ENCODE data around the gene MYO10. TPM values are rescaled to one million over a fixed set of nuclear protein-coding genes. Genes with fewer than 3 reads are reported as not detected.
A peak's percentile ranks its signal among the peaks of the same experiment; 100 is the strongest.

MYO10 gene
- polyA plus RNA-seq, 3 donors, result 0.23 to 1.1 (median 0.35) TPM

DNA sequence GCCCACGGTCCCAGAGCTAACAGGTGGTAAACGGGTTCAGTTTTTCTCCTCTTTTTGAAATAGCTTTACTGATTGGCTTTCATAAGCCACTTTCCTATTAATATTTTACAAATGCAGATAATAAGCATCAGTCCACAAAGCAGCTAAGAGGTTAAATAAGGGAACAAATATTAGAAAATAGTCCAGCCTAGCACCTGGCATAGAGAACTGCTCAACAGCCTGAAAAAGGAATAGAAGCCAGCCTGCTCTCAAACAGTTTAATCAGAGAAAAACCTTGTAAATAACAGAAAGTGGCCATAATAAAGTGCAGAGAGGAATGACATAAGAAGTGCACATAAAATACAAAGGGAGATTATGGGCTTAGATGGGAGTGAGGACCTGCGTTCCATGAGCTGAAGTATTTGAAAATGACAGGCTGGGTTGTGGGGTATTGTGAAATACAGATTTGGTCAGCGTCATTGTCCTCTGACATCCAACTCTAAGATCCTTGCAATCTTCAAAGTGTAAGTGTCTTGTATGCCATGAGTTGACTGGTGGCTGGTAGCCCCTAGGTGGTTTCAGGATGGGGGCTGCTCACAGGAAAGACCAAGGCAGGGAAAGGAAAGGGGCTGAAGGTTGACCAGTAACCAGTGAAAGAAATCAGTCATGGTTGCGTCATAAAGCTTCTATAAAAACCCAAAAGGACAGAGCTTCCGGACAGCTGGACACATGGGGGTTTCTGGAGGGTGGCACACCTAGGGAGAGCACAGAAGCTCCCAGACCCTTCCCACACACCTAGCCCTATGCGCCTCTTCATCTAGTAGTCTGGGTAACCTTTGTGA, 32.4 kb downstream of the MYO10 start:
- H3K9me3 ChIP-seq (replicated peaks in 1 of 2; ENCODE audit: control insufficient read depth in 1 of 2, insufficient read depth in 1 of 2, low read length in 2 of 2), result no peaks in the 10 kb centered on the region
- no peaks in the 10 kb centered on the region for H3K36me3 ChIP-seq (replicated peaks in 1 of 2; ENCODE audit: control insufficient read depth in 1 of 2, insufficient read depth in 2 of 2, low read length in 2 of 2)
- no peak overlapping the region for H3K9ac ChIP-seq (ENCODE audit: insufficient read depth, low read length, poor library complexity, severe bottlenecking)
- no peaks in the 10 kb centered on the region for H3K79me2 ChIP-seq (ENCODE audit: insufficient read depth, low read length)
- H3K27ac Mint-ChIP-seq, result no peak overlapping the region
- H3K27ac ChIP-seq (ENCODE audit: low read depth in 1 of 2, low read length in 2 of 2), result no peak overlapping the region
- H3K9me3 Mint-ChIP-seq, result peaks cover 0 to 10% (median 4%) of the 10 kb centered on the region in 7 donors
- intact Hi-C loops (cut with micrococcal nuclease), result no loop called here
- no peaks in the 10 kb centered on the region for H3K36me3 Mint-ChIP-seq
- no peaks in the 10 kb centered on the region for H3K4me1 ChIP-seq (ENCODE audit: control insufficient read depth in 1 of 2, insufficient read depth in 2 of 2, low read length in 2 of 2)
- peaks cover 4% of the 10 kb centered on the region for H3K4me1 Mint-ChIP-seq
- peak overlapping the region in 1 of 2 donors; percentile 23 for H3K4me3 Mint-ChIP-seq
- DNase-seq, result no peak
- TF ChIP-seq, protein P1, sequence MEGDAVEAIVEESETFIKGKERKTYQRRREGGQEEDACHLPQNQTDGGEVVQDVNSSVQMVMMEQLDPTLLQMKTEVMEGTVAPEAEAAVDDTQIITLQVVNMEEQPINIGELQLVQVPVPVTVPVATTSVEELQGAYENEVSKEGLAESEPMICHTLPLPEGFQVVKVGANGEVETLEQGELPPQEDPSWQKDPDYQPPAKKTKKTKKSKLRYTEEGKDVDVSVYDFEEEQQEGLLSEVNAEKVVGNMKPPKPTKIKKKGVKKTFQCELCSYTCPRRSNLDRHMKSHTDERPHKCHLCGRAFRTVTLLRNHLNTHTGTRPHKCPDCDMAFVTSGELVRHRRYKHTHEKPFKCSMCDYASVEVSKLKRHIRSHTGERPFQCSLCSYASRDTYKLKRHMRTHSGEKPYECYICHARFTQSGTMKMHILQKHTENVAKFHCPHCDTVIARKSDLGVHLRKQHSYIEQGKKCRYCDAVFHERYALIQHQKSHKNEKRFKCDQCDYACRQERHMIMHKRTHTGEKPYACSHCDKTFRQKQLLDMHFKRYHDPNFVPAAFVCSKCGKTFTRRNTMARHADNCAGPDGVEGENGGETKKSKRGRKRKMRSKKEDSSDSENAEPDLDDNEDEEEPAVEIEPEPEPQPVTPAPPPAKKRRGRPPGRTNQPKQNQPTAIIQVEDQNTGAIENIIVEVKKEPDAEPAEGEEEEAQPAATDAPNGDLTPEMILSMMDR (IDR thresholded peaks at IDR 0.05), result no peak
- H2AFZ ChIP-seq (ENCODE audit: insufficient read depth, low read depth, low read length, poor library complexity, severe bottlenecking), result no peak overlapping the region
- H4K20me1 ChIP-seq (ENCODE audit: insufficient read depth, low read length), result no peaks in the 10 kb centered on the region
- H3K27me3 ChIP-seq (ENCODE audit: control insufficient read depth in 2 of 2, insufficient read depth in 2 of 2, low read length in 2 of 2), result no peaks in the 10 kb centered on the region
- peaks cover 2 to 4% (median 2%) of the 10 kb centered on the region in 3 donors for H3K27me3 Mint-ChIP-seq (ENCODE audit: low read depth in 3 of 3)
- H3K4me2 ChIP-seq (replicated peaks; ENCODE audit: extremely low read depth, low read length, poor library complexity, severe bottlenecking), result no peak overlapping the region
- WGBS (ENCODE audit: insufficient coverage), result 96% methylated on average over 4 of the region's 7 CpGs
- H3K4me3 ChIP-seq (replicated peaks in 1 of 3; ENCODE audit: low read depth in 2 of 3, low read length in 3 of 3), result no peak overlapping the region

GRCh38 chr5:16902846-16903245, 33.2 kb downstream of the MYO10 start:
- H3K36me3 Mint-ChIP-seq, result no peaks in the 10 kb centered on the region
- no peaks in the 10 kb centered on the region for H3K4me1 ChIP-seq (ENCODE audit: control insufficient read depth in 1 of 2, insufficient read depth in 2 of 2, low read length in 2 of 2)
- H3K36me3 ChIP-seq (replicated peaks in 1 of 2; ENCODE audit: control insufficient read depth in 1 of 2, insufficient read depth in 2 of 2, low read length in 2 of 2), result no peaks in the 10 kb centered on the region
- peaks cover 0 to 7% (median 1%) of the 10 kb centered on the region in 7 donors for H3K9me3 Mint-ChIP-seq
- H4K20me1 ChIP-seq (ENCODE audit: insufficient read depth, low read length), result no peaks in the 10 kb centered on the region
- no peak overlapping the region for H3K4me3 Mint-ChIP-seq
- TF ChIP-seq, protein P1 (IDR thresholded peaks at IDR 0.05), result no peak
- H3K27ac ChIP-seq (ENCODE audit: low read depth in 1 of 2, low read length in 2 of 2), result no peak overlapping the region
- no peaks in the 10 kb centered on the region for H3K9me3 ChIP-seq (replicated peaks in 1 of 2; ENCODE audit: control insufficient read depth in 1 of 2, insufficient read depth in 1 of 2, low read length in 2 of 2)
- no peak overlapping the region for H3K9ac ChIP-seq (ENCODE audit: insufficient read depth, low read length, poor library complexity, severe bottlenecking)
- intact Hi-C loops (cut with micrococcal nuclease), result no loop called here
- H3K27me3 ChIP-seq (ENCODE audit: control insufficient read depth in 2 of 2, insufficient read depth in 2 of 2, low read length in 2 of 2), result no peaks in the 10 kb centered on the region
- DNase-seq, result no peak
- H3K4me2 ChIP-seq (replicated peaks; ENCODE audit: extremely low read depth, low read length, poor library complexity, severe bottlenecking), result no peak overlapping the region
- H2AFZ ChIP-seq (ENCODE audit: insufficient read depth, low read depth, low read length, poor library complexity, severe bottlenecking), result no peak overlapping the region
- peaks cover 4% of the 10 kb centered on the region for H3K4me1 Mint-ChIP-seq
- H3K27me3 Mint-ChIP-seq (ENCODE audit: low read depth in 3 of 3), result peaks cover 2 to 4% (median 2%) of the 10 kb centered on the region in 3 donors
- no peaks in the 10 kb centered on the region for H3K79me2 ChIP-seq (ENCODE audit: insufficient read depth, low read length)
- peak overlapping the region in 1 of 7 donors; percentile 70 for H3K27ac Mint-ChIP-seq
- H3K4me3 ChIP-seq (replicated peaks in 1 of 3; ENCODE audit: low read depth in 2 of 3, low read length in 3 of 3), result no peak overlapping the region
- whole genome bisulfite sequencing (ENCODE audit: insufficient coverage), result 95% methylated on average over 4 of the region's 9 CpGs
